GM23338 (cell line): ENCODE measurements around the gene C18orf32. TPM values are rescaled to one million over a fixed set of nuclear protein-coding genes. Genes with fewer than 3 reads are reported as not detected.

Experiments used
- ATAC-seq: fragments of 200-7000 bp; cut with Tn5 transposase; 3 replicates; pipeline ENCODE4 v1.9.1; 2020
- DNase-seq: peaks from one replicate; pipeline ENCODE4 v3.0.0-alpha.2; 2015; ENCODE audit warnings: low spot score
- H2AFZ ChIP-seq: fragments of 200-600 bp; sonication (generic); 2 replicates; pipeline ENCODE4 v1.8.0; 2016; ENCODE audit warnings: antibody characterized with exemption, mild to moderate bottlenecking, moderate library complexity
- H3F3A ChIP-seq: fragments of 200-600 bp; sonication (generic); replicated peaks from 2 replicates; pipeline ENCODE4 v1.8.0; 2017; ENCODE audit warnings: antibody characterized with exemption, mixed run types, low read depth
- H3K27ac ChIP-seq: fragments of 200-600 bp; sonication (generic); 2 replicates; pipeline ENCODE4 v1.6.1; 2016; ENCODE audit warnings: low read depth
- H3K27me3 ChIP-seq: fragments of 200-600 bp; sonication (generic); 2 replicates; pipeline ENCODE4 v1.8.0; 2016; ENCODE audit warnings: mild to moderate bottlenecking, mixed run types, moderate library complexity; ENCODE audit not compliant: insufficient read depth
- H3K36me3 ChIP-seq: fragments of 200-600 bp; sonication (generic); 2 replicates; pipeline ENCODE4 v1.8.0; 2016; ENCODE audit warnings: mild to moderate bottlenecking; ENCODE audit not compliant: insufficient read depth
- H3K4me1 ChIP-seq: fragments of 200-600 bp; sonication (generic); 2 replicates; pipeline ENCODE4 v1.8.0; 2016; ENCODE audit warnings: mild to moderate bottlenecking, moderate library complexity; ENCODE audit not compliant: insufficient read depth
- H3K4me2 ChIP-seq: fragments of 200-600 bp; sonication (generic); 2 replicates; pipeline ENCODE4 v1.7.1; 2017; ENCODE audit warnings: mixed run types
- H3K4me3 ChIP-seq: fragments of 200-600 bp; sonication (generic); 2 replicates; pipeline ENCODE4 v1.6.1; 2016; ENCODE audit warnings: mixed run types
- H3K79me2 ChIP-seq: fragments of 200-600 bp; sonication (generic); replicated peaks from 2 replicates; pipeline ENCODE4 v1.8.0; 2017; ENCODE audit warnings: mild to moderate bottlenecking; ENCODE audit not compliant: insufficient read depth
- H3K9me2 ChIP-seq: fragments of 200-600 bp; sonication (generic); 2 replicates; pipeline ENCODE4 v1.8.0; 2017; ENCODE audit not compliant: insufficient read depth
- H4K20me1 ChIP-seq: fragments of 200-600 bp; sonication (generic); replicated peaks from 2 replicates; pipeline ENCODE4 v1.8.0; 2017; ENCODE audit warnings: mild to moderate bottlenecking; ENCODE audit not compliant: insufficient read depth
- H3K27ac Mint-ChIP-seq: 2 replicates; pipeline ENCODE4 v1.8.0; 2020; ENCODE audit warnings: inconsistent platforms, mild to moderate bottlenecking, moderate library complexity, mixed read lengths
- H3K27me3 Mint-ChIP-seq: 3 replicates; pipeline ENCODE4 v1.8.0; 2022; ENCODE audit warnings: low read depth, mild to moderate bottlenecking, moderate library complexity, mixed read lengths, inconsistent platforms; ENCODE audit not compliant: insufficient read depth, poor library complexity
- H3K36me3 Mint-ChIP-seq: 3 replicates; pipeline ENCODE4 v1.8.0; 2021; ENCODE audit warnings: low read depth, mild to moderate bottlenecking, inconsistent platforms, moderate library complexity, mixed read lengths
- H3K4me1 Mint-ChIP-seq: 3 replicates; pipeline ENCODE4 v1.8.0; 2020; ENCODE audit warnings: mild to moderate bottlenecking, inconsistent platforms, mixed read lengths
- H3K4me3 Mint-ChIP-seq: 3 replicates; pipeline ENCODE4 v1.8.0; 2021; ENCODE audit warnings: moderate library complexity, mild to moderate bottlenecking, inconsistent platforms, mixed read lengths
- H3K9me3 Mint-ChIP-seq: 3 replicates; pipeline ENCODE4 v1.8.0; 2020; ENCODE audit warnings: moderate library complexity, mild to moderate bottlenecking, inconsistent platforms, mixed read lengths
- CREB1 ChIP-seq: fragments of 250-450 bp; sonication (Bioruptor Pico); IDR thresholded peaks from 2 replicates; pipeline ENCODE4 v1.5.0; 2020; ENCODE audit warnings: low read depth, mild to moderate bottlenecking, moderate library complexity
- CTCF ChIP-seq, 2 experiments: fragments of 200-600 bp in 1 of 2; sonication (generic) in 1 of 2; conservative IDR thresholded peaks; 2 replicates each; pipeline versions ENCODE4 v1.5.1 to v1.6.1; 2016 to 2017; ENCODE audit warnings: antibody characterized with exemption in 2 of 2, low read depth in 2 of 2, mild to moderate bottlenecking in 2 of 2, moderate library complexity in 1 of 2
- EZH2phosphoT487 ChIP-seq: fragments of 200-600 bp; sonication (generic); IDR thresholded peaks from one replicate; pipeline ENCODE4 v1.8.1; 2018; ENCODE audit warnings: antibody characterized with exemption; ENCODE audit not compliant: unreplicated experiment
- JUNB ChIP-seq: IDR thresholded peaks from one replicate; pipeline ENCODE4 v1.6.1; 2016; ENCODE audit warnings: antibody characterized with exemption; ENCODE audit not compliant: unreplicated experiment
- NANOG ChIP-seq: IDR thresholded peaks from 2 replicates; pipeline ENCODE4 v1.6.1; 2016; ENCODE audit warnings: antibody characterized with exemption, borderline replicate concordance
- STAT1 ChIP-seq: IDR thresholded peaks from one replicate; pipeline ENCODE4 v1.6.1; 2016; ENCODE audit warnings: antibody characterized with exemption; ENCODE audit not compliant: unreplicated experiment
- ZNF462 ChIP-seq: fragments of 250-450 bp; sonication (Bioruptor Pico); IDR thresholded peaks from 2 replicates; pipeline ENCODE4 v1.5.0; 2020; ENCODE audit warnings: mild to moderate bottlenecking, moderate library complexity
- polyA plus RNA-seq: library from polyadenylated mRNA; unstranded; fragments of >200 nt; fragmentation: Nextera tagmentation; extraction: Ambion mirVana; gene quantifications from 2 replicates; pipeline ENCODE4 v1.2.1, GENCODE V29; 2016
- total RNA-seq: library from RNA; depleted of rRNA; stranded (reverse); fragments of >200 nt; shearing (Covaris generic); gene quantifications from 2 replicates; pipeline ENCODE4 v1.2.3, GENCODE V29; 2014

The C18orf32 gene
- total and polyA plus RNA-seq, 2 experiments from 2014 or later, result 25.3 to 72.4 TPM

GRCh38 chr18:49486134-49486533 lies 900 bp downstream of the C18orf32 start (continued):
- TF ChIP-seq ZNF462 (CRISPR knock-in tag) (no peak), CREB1 (no peak), EZH2phosphoT487 (no peak), NANOG (no peak), JUNB (no peak)

GRCh38 chr18:49483198-49483597 lies 3.8 kb downstream of the C18orf32 start:
- ATAC-seq (no peak), DNase-seq (no peak)
- Mint-ChIP-seq H3K4me1 (peaks cover 12% of the 10 kb centered on the region), H3K36me3 (peaks cover 42% of the 10 kb centered on the region), H3K27me3 (peaks cover 6% of the 10 kb centered on the region), H3K27ac (no peak overlapping the region), H3K4me3 (no peak overlapping the region), H3K9me3 (no peaks in the 10 kb centered on the region)
- no peaks in the 10 kb centered on the region for H3K9me2 ChIP-seq
- H3K27me3 ChIP-seq, result no peaks in the 10 kb centered on the region
- 0 out of 2 replicates have a peak, but pooled peaks cover 3% of the 10 kb centered on the region for H3K4me1 ChIP-seq
- peaks cover 9% of the 10 kb centered on the region for H3F3A ChIP-seq
- peaks cover 20% of the 10 kb centered on the region for H3K36me3 ChIP-seq
- no peak overlapping the region for H3K4me3 ChIP-seq
- H3K27ac ChIP-seq, result no peak overlapping the region
- H2AFZ ChIP-seq, result no peak overlapping the region
- TF ChIP-seq ZNF462 (CRISPR knock-in tag), result no peak
- TF ChIP-seq CTCF (conservative IDR thresholded peaks at IDR 0.05; ENCODE audit: low read depth in 2 of 2), result no peak
- TF ChIP-seq NANOG, result no peak
- no peak for TF ChIP-seq STAT1
- no peak overlapping the region for H3K4me2 ChIP-seq
- peaks cover 7% of the 10 kb centered on the region; the same call in 1 of the 2 replicates for H4K20me1 ChIP-seq
- H3K79me2 ChIP-seq, result peaks cover 36% of the 10 kb centered on the region
